ENCODE data around the gene ETV4.

- TF ChIP-seq, protein P1, sequence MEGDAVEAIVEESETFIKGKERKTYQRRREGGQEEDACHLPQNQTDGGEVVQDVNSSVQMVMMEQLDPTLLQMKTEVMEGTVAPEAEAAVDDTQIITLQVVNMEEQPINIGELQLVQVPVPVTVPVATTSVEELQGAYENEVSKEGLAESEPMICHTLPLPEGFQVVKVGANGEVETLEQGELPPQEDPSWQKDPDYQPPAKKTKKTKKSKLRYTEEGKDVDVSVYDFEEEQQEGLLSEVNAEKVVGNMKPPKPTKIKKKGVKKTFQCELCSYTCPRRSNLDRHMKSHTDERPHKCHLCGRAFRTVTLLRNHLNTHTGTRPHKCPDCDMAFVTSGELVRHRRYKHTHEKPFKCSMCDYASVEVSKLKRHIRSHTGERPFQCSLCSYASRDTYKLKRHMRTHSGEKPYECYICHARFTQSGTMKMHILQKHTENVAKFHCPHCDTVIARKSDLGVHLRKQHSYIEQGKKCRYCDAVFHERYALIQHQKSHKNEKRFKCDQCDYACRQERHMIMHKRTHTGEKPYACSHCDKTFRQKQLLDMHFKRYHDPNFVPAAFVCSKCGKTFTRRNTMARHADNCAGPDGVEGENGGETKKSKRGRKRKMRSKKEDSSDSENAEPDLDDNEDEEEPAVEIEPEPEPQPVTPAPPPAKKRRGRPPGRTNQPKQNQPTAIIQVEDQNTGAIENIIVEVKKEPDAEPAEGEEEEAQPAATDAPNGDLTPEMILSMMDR (IDR thresholded peaks at IDR 0.05) = no peak
- no peak for TF ChIP-seq POLR2A (IDR thresholded peaks at IDR 0.05)
Measured at GRCh38 chr17:43552229-43552837, 6.2 kb upstream of the ETV4 start.
